Measurements from ENCODE around the gene MID1. TPM values are rescaled to one million over a fixed set of nuclear protein-coding genes. Genes with fewer than 3 reads are reported as not detected.

MID1 gene
- total RNA-seq, 1 donor from 2014 or later, result 0.18 TPM

DNA sequence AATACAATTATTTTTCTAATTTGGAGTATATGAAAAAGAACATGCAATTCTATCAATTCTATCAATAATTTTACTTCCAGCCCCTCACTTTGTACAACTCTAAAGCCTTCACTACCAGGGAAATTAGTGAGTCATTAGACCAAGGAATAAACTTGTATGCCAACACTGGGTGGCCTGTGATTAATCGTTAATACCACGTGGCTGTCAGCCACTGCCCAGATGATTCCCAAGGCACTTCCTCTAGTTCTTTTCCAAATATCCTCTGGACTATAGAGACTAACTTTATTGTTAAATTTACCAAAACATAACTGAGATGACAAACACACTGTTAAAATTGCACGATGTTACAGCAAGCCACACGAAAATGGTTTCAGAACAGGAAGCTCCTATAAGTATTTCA lies 45.7 kb downstream of the MID1 start:
- Mint-ChIP-seq H3K4me1 (no peaks in the 10 kb centered on the region), H3K36me3 (ENCODE audit: low read depth) (no peaks in the 10 kb centered on the region), H3K27me3 (peaks cover 2% of the 10 kb centered on the region), H3K9me3 (no peaks in the 10 kb centered on the region), H3K4me3 (no peak overlapping the region), H3K27ac (no peak overlapping the region)
- ChIA-PET POLR2A (no interaction called here), CTCF (no interaction called here)
- intact Hi-C loops (cut with micrococcal nuclease), result no loop called here
- DNase-seq (no peak), ATAC-seq (ENCODE audit: low read depth) (no peak)
- TF ChIP-seq, protein P1, sequence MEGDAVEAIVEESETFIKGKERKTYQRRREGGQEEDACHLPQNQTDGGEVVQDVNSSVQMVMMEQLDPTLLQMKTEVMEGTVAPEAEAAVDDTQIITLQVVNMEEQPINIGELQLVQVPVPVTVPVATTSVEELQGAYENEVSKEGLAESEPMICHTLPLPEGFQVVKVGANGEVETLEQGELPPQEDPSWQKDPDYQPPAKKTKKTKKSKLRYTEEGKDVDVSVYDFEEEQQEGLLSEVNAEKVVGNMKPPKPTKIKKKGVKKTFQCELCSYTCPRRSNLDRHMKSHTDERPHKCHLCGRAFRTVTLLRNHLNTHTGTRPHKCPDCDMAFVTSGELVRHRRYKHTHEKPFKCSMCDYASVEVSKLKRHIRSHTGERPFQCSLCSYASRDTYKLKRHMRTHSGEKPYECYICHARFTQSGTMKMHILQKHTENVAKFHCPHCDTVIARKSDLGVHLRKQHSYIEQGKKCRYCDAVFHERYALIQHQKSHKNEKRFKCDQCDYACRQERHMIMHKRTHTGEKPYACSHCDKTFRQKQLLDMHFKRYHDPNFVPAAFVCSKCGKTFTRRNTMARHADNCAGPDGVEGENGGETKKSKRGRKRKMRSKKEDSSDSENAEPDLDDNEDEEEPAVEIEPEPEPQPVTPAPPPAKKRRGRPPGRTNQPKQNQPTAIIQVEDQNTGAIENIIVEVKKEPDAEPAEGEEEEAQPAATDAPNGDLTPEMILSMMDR (IDR thresholded peaks at IDR 0.05), result no peak

DNA sequence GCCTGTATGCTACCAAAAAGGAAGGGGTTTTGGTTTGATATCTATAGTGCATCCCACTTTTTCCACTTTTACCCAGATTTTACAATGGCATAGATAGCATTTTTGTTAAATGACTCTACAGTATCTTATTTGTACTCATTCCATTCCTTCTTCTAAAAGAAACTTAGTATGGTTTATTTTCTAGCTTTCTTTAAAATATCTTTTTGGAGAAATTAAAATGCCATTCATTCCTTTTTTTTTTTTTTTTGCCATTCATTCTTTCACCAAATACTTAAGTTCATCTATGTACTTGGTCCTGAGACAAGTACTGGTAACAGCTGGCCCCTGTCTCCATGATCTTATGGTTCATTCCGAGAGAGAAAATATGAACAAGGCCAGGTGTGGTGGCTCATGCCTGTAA lies 49.1 kb downstream of the MID1 start:
- ChIA-PET POLR2A (no interaction called here), CTCF (no interaction called here)
- intact Hi-C loops (cut with micrococcal nuclease), result no loop called here
- TF ChIP-seq, protein P1 (IDR thresholded peaks at IDR 0.05), result no peak
- DNase-seq, result no peak
- Mint-ChIP-seq H3K4me3 (no peak overlapping the region), H3K27me3 (peaks cover 2% of the 10 kb centered on the region), H3K4me1 (no peaks in the 10 kb centered on the region), H3K9me3 (no peaks in the 10 kb centered on the region), H3K36me3 (ENCODE audit: low read depth) (no peaks in the 10 kb centered on the region), H3K27ac (no peak overlapping the region)
- ATAC-seq (ENCODE audit: low read depth), result no peak

DNA sequence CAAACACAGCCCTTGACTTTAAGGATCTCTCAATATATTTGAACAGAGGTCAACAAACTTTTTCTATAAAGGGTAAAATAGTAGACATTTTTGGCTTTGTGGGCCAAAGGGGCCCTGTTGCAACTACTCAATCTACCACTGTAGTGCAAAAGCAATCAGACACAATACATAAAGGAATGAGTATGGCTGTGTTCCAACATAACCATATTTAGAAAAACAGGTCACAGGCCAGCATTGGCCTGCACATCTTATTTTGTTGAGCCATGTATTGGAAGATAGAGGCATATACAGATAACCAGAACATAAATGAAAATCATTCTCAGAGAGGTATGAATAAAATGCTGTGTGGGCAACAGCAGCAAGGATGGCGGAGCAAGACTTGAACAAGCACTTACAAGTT lies 49.8 kb downstream of the MID1 start:
- ChIA-PET POLR2A (no interaction called here), CTCF (no interaction called here)
- H3K4me1 Mint-ChIP-seq, result no peaks in the 10 kb centered on the region
- H3K4me3 Mint-ChIP-seq, result no peak overlapping the region
- DNase-seq (no peak), ATAC-seq (ENCODE audit: low read depth) (no peak)
- H3K9me3 Mint-ChIP-seq, result no peaks in the 10 kb centered on the region
- TF ChIP-seq, protein P1 (IDR thresholded peaks at IDR 0.05), result no peak
- intact Hi-C loops (cut with micrococcal nuclease), result no loop called here
- H3K36me3 Mint-ChIP-seq (ENCODE audit: low read depth), result no peaks in the 10 kb centered on the region
- no peak overlapping the region for H3K27ac Mint-ChIP-seq
- H3K27me3 Mint-ChIP-seq, result no peaks in the 10 kb centered on the region

DNA sequence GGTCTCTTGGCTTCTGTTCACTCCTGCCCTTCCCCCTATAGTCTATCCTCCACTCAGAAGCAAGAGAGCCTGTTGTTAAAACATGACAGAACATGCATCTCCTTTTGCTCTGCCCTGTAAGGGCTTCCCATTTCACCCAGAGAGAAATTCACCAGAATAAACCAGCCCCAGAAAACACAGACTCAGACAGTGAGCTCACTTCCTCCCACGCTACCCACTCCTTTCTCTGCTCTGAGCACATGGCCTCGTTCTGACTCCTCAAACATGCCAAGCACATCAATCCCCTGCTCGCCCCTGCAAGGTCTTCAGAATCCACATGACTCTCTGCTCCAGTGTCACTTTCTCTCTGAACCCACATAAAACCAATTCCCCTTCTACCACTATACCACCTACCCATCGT lies 50.4 kb downstream of the MID1 start:
- DNase-seq, result no peak
- Mint-ChIP-seq H3K27me3 (no peaks in the 10 kb centered on the region), H3K27ac (no peak overlapping the region), H3K9me3 (no peaks in the 10 kb centered on the region), H3K4me3 (no peak overlapping the region), H3K36me3 (ENCODE audit: low read depth) (no peaks in the 10 kb centered on the region), H3K4me1 (no peaks in the 10 kb centered on the region)
- POLR2A ChIA-PET, result no interaction called here
- intact Hi-C loops (cut with micrococcal nuclease), result no loop called here
- TF ChIP-seq, protein P1 (IDR thresholded peaks at IDR 0.05), result no peak
- CTCF ChIA-PET, result no interaction called here
- no peak for ATAC-seq (ENCODE audit: low read depth)

DNA sequence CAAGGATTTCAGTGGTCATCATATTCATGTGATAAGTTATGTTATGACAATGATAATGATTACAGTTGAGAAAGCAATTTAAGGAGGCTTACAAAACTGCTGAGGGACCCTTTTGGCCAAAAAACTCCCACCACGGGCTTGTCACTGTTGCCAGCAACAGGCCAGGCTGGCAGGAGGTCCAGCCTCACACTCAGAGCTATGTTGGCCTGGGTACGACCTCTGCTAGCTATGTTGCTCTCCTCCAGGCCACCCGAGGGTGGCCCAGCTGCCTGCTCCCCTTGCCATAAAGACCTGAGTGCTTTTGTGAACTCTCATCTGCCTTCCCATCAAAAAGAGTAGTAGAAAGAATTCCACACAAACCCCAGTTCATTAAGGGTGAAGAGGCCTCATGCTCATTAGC lies 52.0 kb downstream of the MID1 start:
- TF ChIP-seq, protein P1 (IDR thresholded peaks at IDR 0.05), result no peak
- no peaks in the 10 kb centered on the region for H3K9me3 Mint-ChIP-seq
- no peak overlapping the region for H3K4me3 Mint-ChIP-seq
- ChIA-PET CTCF (no interaction called here), POLR2A (no interaction called here)
- H3K36me3 Mint-ChIP-seq (ENCODE audit: low read depth), result no peaks in the 10 kb centered on the region
- H3K27me3 Mint-ChIP-seq, result no peaks in the 10 kb centered on the region
- ATAC-seq (ENCODE audit: low read depth) (no peak), DNase-seq (no peak)
- no peaks in the 10 kb centered on the region for H3K4me1 Mint-ChIP-seq
- H3K27ac Mint-ChIP-seq, result no peak overlapping the region
- intact Hi-C loops (cut with micrococcal nuclease), result no loop called here
